H9 (cell line): ENCODE data around the gene SH3PXD2B. TPM values are rescaled to one million over a fixed set of nuclear protein-coding genes. Genes with fewer than 3 reads are reported as not detected.

Experiments used
- DNase-seq: peaks from one replicate; pipeline ENCODE4 v3.0.0-alpha.2; 2017
- H2AFZ ChIP-seq: one replicate; pipeline ENCODE4 v1.6.1; 2013; ENCODE audit warnings: mild to moderate bottlenecking, low read length, control low read depth, moderate library complexity
- H2AK5ac ChIP-seq: 2 replicates; pipeline ENCODE4 v1.6.1; 2013; ENCODE audit warnings: low read length, control low read depth, mixed read lengths; ENCODE audit not compliant: insufficient read length
- H2BK120ac ChIP-seq: one replicate; pipeline ENCODE4 v1.6.1; 2013; ENCODE audit warnings: low read depth, mild to moderate bottlenecking, low read length, control low read depth, inconsistent platforms; ENCODE audit not compliant: poor library complexity, severe bottlenecking
- H2BK12ac ChIP-seq: 2 replicates; pipeline ENCODE4 v1.6.1; 2013; ENCODE audit warnings: low read length, control low read depth, mixed read lengths, low read depth; ENCODE audit not compliant: insufficient read length
- H2BK15ac ChIP-seq: 2 replicates; pipeline ENCODE4 v1.6.1; 2013; ENCODE audit warnings: low read depth, low read length, control low read depth
- H2BK20ac ChIP-seq: one replicate; pipeline ENCODE4 v1.6.1; 2013; ENCODE audit warnings: low read depth, mild to moderate bottlenecking, low read length, control low read depth, inconsistent platforms; ENCODE audit not compliant: poor library complexity, severe bottlenecking
- H2BK5ac ChIP-seq: 2 replicates; pipeline ENCODE4 v1.6.1; 2013; ENCODE audit warnings: low read length, control low read depth, mixed read lengths; ENCODE audit not compliant: insufficient read length
- H3K14ac ChIP-seq: 2 replicates; pipeline ENCODE4 v1.6.1; 2013; ENCODE audit warnings: low read length, control low read depth; ENCODE audit not compliant: insufficient read depth
- H3K18ac ChIP-seq: 2 replicates; pipeline ENCODE4 v1.6.1; 2013; ENCODE audit warnings: low read depth, mild to moderate bottlenecking, mixed read lengths, low read length, control low read depth; ENCODE audit not compliant: insufficient read length
- H3K23ac ChIP-seq: 2 replicates; pipeline ENCODE4 v1.6.1; 2013; ENCODE audit warnings: low read length, control low read depth, mixed read lengths, low read depth; ENCODE audit not compliant: insufficient read length
- H3K23me2 ChIP-seq: 2 replicates; pipeline ENCODE4 v1.6.1; 2013; ENCODE audit warnings: low read depth, mild to moderate bottlenecking, mixed read lengths, low read length, control low read depth; ENCODE audit not compliant: insufficient read length, poor library complexity, severe bottlenecking
- H3K27ac ChIP-seq: 2 replicates; pipeline ENCODE4 v1.5.1; 2013; ENCODE audit warnings: low read length, control low read depth, mixed read lengths, low read depth; ENCODE audit not compliant: insufficient read length
- H3K27me3 ChIP-seq: 2 replicates; pipeline ENCODE4 v1.6.1; 2013; ENCODE audit warnings: low read length, control low read depth, inconsistent platforms; ENCODE audit not compliant: insufficient read depth
- H3K4ac ChIP-seq: 2 replicates; pipeline ENCODE4 v1.6.1; 2013; ENCODE audit warnings: low read depth, mild to moderate bottlenecking, control low read depth, inconsistent platforms, low read length, moderate library complexity
- H3K4me1 ChIP-seq: 2 replicates; pipeline ENCODE4 v1.6.1; 2013; ENCODE audit warnings: low read length, control low read depth, inconsistent platforms; ENCODE audit not compliant: insufficient read depth
- H3K4me2 ChIP-seq: 2 replicates; pipeline ENCODE4 v1.6.1; 2013; ENCODE audit warnings: low read length, control low read depth, mixed read lengths; ENCODE audit not compliant: insufficient read length, insufficient read depth
- H3K56ac ChIP-seq: 2 replicates; pipeline ENCODE4 v1.6.1; 2013; ENCODE audit warnings: low read depth, mild to moderate bottlenecking, mixed read lengths, low read length, control low read depth; ENCODE audit not compliant: insufficient read length
- H3K79me1 ChIP-seq: 2 replicates; pipeline ENCODE4 v1.6.1; 2013; ENCODE audit warnings: low read depth, mild to moderate bottlenecking, moderate library complexity, low read length, control low read depth, inconsistent platforms; ENCODE audit not compliant: insufficient read depth, poor library complexity, severe bottlenecking
- H3K79me2 ChIP-seq: 2 replicates; pipeline ENCODE4 v1.6.1; 2013; ENCODE audit warnings: low read length, control low read depth, inconsistent platforms; ENCODE audit not compliant: insufficient read depth
- H3K9ac ChIP-seq: 2 replicates; pipeline ENCODE4 v1.6.1; 2013; ENCODE audit warnings: low read length, control low read depth, mixed read lengths; ENCODE audit not compliant: insufficient read length; ENCODE audit errors: extremely low read depth
- H3K9me3 ChIP-seq: one replicate; pipeline ENCODE4 v1.6.1; 2013; ENCODE audit warnings: low read depth, low read length, inconsistent platforms; ENCODE audit not compliant: control insufficient read depth
- H3T11ph ChIP-seq: one replicate; pipeline ENCODE4 v1.6.1; 2013; ENCODE audit warnings: mild to moderate bottlenecking, low read length, control low read depth, inconsistent platforms
- H4K20me1 ChIP-seq: one replicate; pipeline ENCODE4 v1.6.1; 2013; ENCODE audit not compliant: control insufficient read depth, insufficient read length, insufficient read depth
- H4K5ac ChIP-seq: 2 replicates; pipeline ENCODE4 v1.6.1; 2013; ENCODE audit warnings: low read depth, mild to moderate bottlenecking, mixed read lengths, low read length, control low read depth; ENCODE audit not compliant: insufficient read length
- H4K8ac ChIP-seq: replicated peaks from 2 replicates; pipeline ENCODE4 v1.6.1; 2013; ENCODE audit warnings: low read length, control low read depth, mixed read lengths, low read depth; ENCODE audit not compliant: insufficient read length
- H4K91ac ChIP-seq: 2 replicates; pipeline ENCODE4 v1.6.1; 2013; ENCODE audit warnings: low read depth, mild to moderate bottlenecking, moderate library complexity, mixed read lengths, low read length, control low read depth; ENCODE audit not compliant: insufficient read length
- H3K27ac Mint-ChIP-seq, 3 experiments: 2 replicates in 2 of 3; 3 replicates in 1 of 3; pipeline ENCODE4 v1.8.0; 2020 to 2021; ENCODE audit warnings: mixed read lengths in 3 of 3, mild to moderate bottlenecking in 1 of 3, moderate library complexity in 1 of 3
- H3K27me3 Mint-ChIP-seq: 2 replicates; pipeline ENCODE4 v1.8.0; 2021; ENCODE audit warnings: low read depth, mild to moderate bottlenecking, moderate library complexity, mixed read lengths
- H3K36me3 Mint-ChIP-seq, 3 experiments: 2 replicates in 2 of 3; 3 replicates in 1 of 3; pipeline ENCODE4 v1.8.0; 2020 to 2021; ENCODE audit warnings: low read depth in 3 of 3, mixed read lengths in 3 of 3; ENCODE audit not compliant: insufficient read depth in 1 of 3
- H3K4me1 Mint-ChIP-seq, 2 experiments: 2 replicates each; pipeline ENCODE4 v1.8.0; 2020; ENCODE audit warnings: mixed read lengths in 2 of 2
- H3K4me3 Mint-ChIP-seq, 2 experiments: 2 replicates in 1 of 2; 3 replicates in 1 of 2; pipeline ENCODE4 v1.8.0; 2020 to 2021; ENCODE audit warnings: mild to moderate bottlenecking in 2 of 2, mixed read lengths in 2 of 2, moderate library complexity in 1 of 2
- H3K9me3 Mint-ChIP-seq, 2 experiments: 2 replicates in 1 of 2; 3 replicates in 1 of 2; pipeline ENCODE4 v1.8.0; 2020; ENCODE audit warnings: mild to moderate bottlenecking in 2 of 2, mixed read lengths in 2 of 2, moderate library complexity in 1 of 2
- CTCF ChIP-seq: fragments of 200-600 bp; sonication (generic); conservative IDR thresholded peaks from 3 replicates; pipeline ENCODE4 v1.8.0; 2021; ENCODE audit warnings: antibody characterized with exemption, mild to moderate bottlenecking
- WGBS: extraction: QIAGEN DNeasy Blood & Tissue Kit; methylation state at CpG from one replicate; pipeline ENCODE4 v1.1.7; 2013; ENCODE audit warnings: missing lambda C conversion rate, low lambda C conversion rate, mixed read lengths; ENCODE audit not compliant: insufficient read length; ENCODE audit errors: extremely low coverage; 5-methylcytosine and 5-hydroxymethylcytosine counted together
- total RNA-seq: library from RNA; stranded (reverse); gene quantifications from 2 replicates; pipeline ENCODE4 v1.2.1, GENCODE V29; 2021

Gene SH3PXD2B
- total RNA-seq, 1 experiment from 2014 or later = 49.0 TPM

GRCh38 chr5:172413601-172414171 lies 40.6 kb downstream of the SH3PXD2B start:
- no peak overlapping the region for H3K9ac ChIP-seq

More at GRCh38 chr5:172413601-172414171, 40.6 kb downstream of the SH3PXD2B start:
- no peaks in the 10 kb centered on the region for H3K79me1 ChIP-seq
- no peak overlapping the region for H3K23ac ChIP-seq
- no peaks in the 10 kb centered on the region for H3K23me2 ChIP-seq
- no peak overlapping the region for H3T11ph ChIP-seq
- no peak overlapping the region for H3K14ac ChIP-seq
- H3K4me1 ChIP-seq = no peaks in the 10 kb centered on the region
- no peaks in the 10 kb centered on the region; a peak in 2 of 5 replicates for H3K9me3 Mint-ChIP-seq
- H3K79me2 ChIP-seq = no peaks in the 10 kb centered on the region
- H4K5ac ChIP-seq = no peak overlapping the region
- H3K4me1 Mint-ChIP-seq = peaks cover 2 to 12% of the 10 kb centered on the region in 2 experiments
- no peak overlapping the region for H4K91ac ChIP-seq
- no peak overlapping the region for H3K56ac ChIP-seq
- no peaks in the 10 kb centered on the region for H4K20me1 ChIP-seq
- no peak overlapping the region for H2AFZ ChIP-seq
- H3K4ac ChIP-seq = no peak overlapping the region
- H4K8ac ChIP-seq = no peak overlapping the region
- H2BK5ac ChIP-seq = no peak overlapping the region
- DNase-seq = no peak
- H3K27me3 ChIP-seq = no peaks in the 10 kb centered on the region
- no CpG with 5 or more reads among the region's 4 CpGs for WGBS
- no peak overlapping the region for H2BK120ac ChIP-seq
- H3K9me3 ChIP-seq = no peaks in the 10 kb centered on the region
- no peak overlapping the region for H2BK15ac ChIP-seq
- H3K4me2 ChIP-seq = no peak overlapping the region
- no peak overlapping the region for H3K4me3 Mint-ChIP-seq
- TF ChIP-seq CTCF = no peak
- no peak overlapping the region for H2BK20ac ChIP-seq
- H3K18ac ChIP-seq = no peak overlapping the region
- no peak overlapping the region for H2BK12ac ChIP-seq
- H3K27ac ChIP-seq = no peak overlapping the region
- H3K27ac Mint-ChIP-seq = peak overlapping the region in 1 of 3 experiments; percentile 51; a peak in 2 of 7 replicates
- no peaks in the 10 kb centered on the region for H3K27me3 Mint-ChIP-seq
- H3K36me3 Mint-ChIP-seq = peaks cover 4 to 33% (median 28%) of the 10 kb centered on the region in 3 experiments; a peak in 6 of 7 replicates
- no peak overlapping the region for H2AK5ac ChIP-seq
